Liver (tissue), 9 donors: Measurements from ENCODE around the gene ALCAM. TPM values are rescaled to one million over a fixed set of nuclear protein-coding genes. Genes with fewer than 3 reads are reported as not detected.

Experiments
- DNase-seq: peaks from one replicate; pipeline ENCODE4 v3.0.0-alpha.2; 2017; ENCODE audit warnings: low spot score
- H3K27ac ChIP-seq, 2 donors: one replicate each; pipeline ENCODE4 v1.7.0; 2013; ENCODE audit warnings: inconsistent platforms in 2 of 2, low read length in 2 of 2, control low read depth in 1 of 2, low read depth in 1 of 2, mild to moderate bottlenecking in 1 of 2
- H3K27me3 ChIP-seq, 4 donors: one replicate each; pipeline versions ENCODE4 v1.6.1 to v1.7.0; 2013; ENCODE audit warnings: low read length in 3 of 4, inconsistent platforms in 1 of 4, mild to moderate bottlenecking in 1 of 4, moderate library complexity in 1 of 4; ENCODE audit not compliant: control insufficient read depth in 4 of 4, insufficient read depth in 4 of 4
- H3K36me3 ChIP-seq, 4 donors: one replicate each; pipeline versions ENCODE4 v1.6.1 to v1.7.0; 2013; ENCODE audit warnings: low read length in 3 of 4, mild to moderate bottlenecking in 3 of 4, low read depth in 1 of 4, moderate library complexity in 1 of 4; ENCODE audit not compliant: control insufficient read depth in 4 of 4, insufficient read depth in 3 of 4
- H3K4me1 ChIP-seq, 4 donors: one replicate each; pipeline versions ENCODE4 v1.6.1 to v1.7.0; 2013; ENCODE audit warnings: low read length in 3 of 4, mild to moderate bottlenecking in 3 of 4, moderate library complexity in 1 of 4; ENCODE audit not compliant: control insufficient read depth in 4 of 4, insufficient read depth in 4 of 4
- H3K4me3 ChIP-seq, 3 donors: one replicate each; pipeline versions ENCODE4 v1.6.1 to v1.7.0; 2013; ENCODE audit warnings: low read length in 3 of 3, control low read depth in 1 of 3, low read depth in 1 of 3, mild to moderate bottlenecking in 1 of 3
- H3K9ac ChIP-seq, 2 donors: one replicate each; pipeline ENCODE4 v1.7.0; 2013; ENCODE audit warnings: low read length in 2 of 2, mild to moderate bottlenecking in 2 of 2, moderate library complexity in 2 of 2, control low read depth in 1 of 2, low read depth in 1 of 2
- H3K9me3 ChIP-seq, 4 donors: one replicate each; pipeline versions ENCODE4 v1.6.1 to v1.7.0; 2013; ENCODE audit warnings: low read length in 3 of 4; ENCODE audit not compliant: control insufficient read depth in 4 of 4
- EGR1 ChIP-seq, 2 donors: IDR thresholded peaks; 2 replicates each; pipeline ENCODE4 v1.6.1; 2016 to 2018; ENCODE audit warnings: antibody characterized with exemption in 2 of 2, low read depth in 2 of 2
- FOXA1 ChIP-seq: IDR thresholded peaks from 2 replicates; pipeline ENCODE4 v1.6.1; 2016; ENCODE audit warnings: antibody characterized with exemption
- FOXA2 ChIP-seq: IDR thresholded peaks from 2 replicates; pipeline ENCODE4 v1.6.1; 2016; ENCODE audit warnings: antibody characterized with exemption
- GABPA ChIP-seq, 2 donors: IDR thresholded peaks in 1 of 2; conservative IDR thresholded peaks in 1 of 2; 2 replicates each; pipeline ENCODE4 v1.6.1; 2016; ENCODE audit warnings: antibody characterized with exemption in 2 of 2, mild to moderate bottlenecking in 1 of 2, moderate library complexity in 1 of 2
- HNF4A ChIP-seq, 2 donors: conservative IDR thresholded peaks; 2 replicates each; pipeline ENCODE4 v1.6.1; 2016; ENCODE audit warnings: antibody characterized with exemption in 2 of 2, mild to moderate bottlenecking in 2 of 2
- HNF4G ChIP-seq: IDR thresholded peaks from 2 replicates; pipeline ENCODE4 v1.6.1; 2016; ENCODE audit warnings: antibody characterized with exemption
- JUND ChIP-seq, 2 donors: IDR thresholded peaks; 2 replicates each; pipeline ENCODE4 v1.6.1; 2016; ENCODE audit warnings: antibody characterized with exemption in 2 of 2
- NR2F2 ChIP-seq: IDR thresholded peaks from 2 replicates; pipeline ENCODE4 v1.6.1; 2016; ENCODE audit warnings: antibody characterized with exemption
- RAD21 ChIP-seq, 2 donors: IDR thresholded peaks; 2 replicates each; pipeline ENCODE4 v1.6.1; 2016; ENCODE audit warnings: antibody characterized with exemption in 2 of 2, mild to moderate bottlenecking in 2 of 2
- RXRA ChIP-seq, 2 donors: IDR thresholded peaks; 2 replicates each; pipeline ENCODE4 v1.6.1; 2017 to 2018; ENCODE audit warnings: antibody characterized with exemption in 2 of 2, mild to moderate bottlenecking in 1 of 2
- SP1 ChIP-seq: IDR thresholded peaks from 2 replicates; pipeline ENCODE4 v1.6.1; 2018; ENCODE audit warnings: antibody characterized with exemption, mild to moderate bottlenecking
- TAF1 ChIP-seq: conservative IDR thresholded peaks from 2 replicates; pipeline ENCODE4 v1.6.1; 2016; ENCODE audit warnings: antibody characterized with exemption, mild to moderate bottlenecking
- YY1 ChIP-seq: IDR thresholded peaks from 2 replicates; pipeline ENCODE4 v1.6.1; 2016; ENCODE audit warnings: antibody characterized with exemption, mild to moderate bottlenecking
- WGBS: extraction: QIAGEN DNeasy Blood & Tissue Kit; methylation state at CpG from one replicate; pipeline ENCODE4 v1.1.7; 2013; 5-methylcytosine and 5-hydroxymethylcytosine counted together
- polyA plus RNA-seq, 2 donors: library from polyadenylated mRNA; stranded (reverse) in 1 of 2; unstranded in 1 of 2; fragments of 200-250 nt in 1 of 2; fragments of >200 nt in 1 of 2; fragmentation: Nextera tagmentation in 1 of 2; extraction: Ambion mirVana in 1 of 2; gene quantifications; one replicate each; pipeline versions ENCODE4 v1.2.1 to v1.2.3, GENCODE V29; 2013 to 2015
- total RNA-seq, 2 donors: library from RNA; depleted of rRNA; stranded (reverse); fragments of >200 nt; gene quantifications; one replicate each; pipeline ENCODE4 v1.2.3, GENCODE V29; 2014
- TF ChIP-seq, protein P1 (sequence below): IDR thresholded peaks from 2 replicates; pipeline ENCODE4 v1.6.1; 2016; ENCODE audit warnings: antibody characterized with exemption
- TF ChIP-seq, protein P2 (sequence below): fragments of 150-350 bp; IDR thresholded peaks from 2 replicates; pipeline ENCODE4 v1.5.1; 2017; ENCODE audit warnings: improper control_type of control experiment, low read depth, low read length; ENCODE audit not compliant: missing input control
- TF ChIP-seq, protein P3 (sequence below): IDR thresholded peaks from 2 replicates; pipeline ENCODE4 v1.6.1; 2016; ENCODE audit warnings: antibody characterized with exemption
- TF ChIP-seq, protein P4 (sequence below): IDR thresholded peaks from 2 replicates; pipeline ENCODE4 v1.6.1; 2016; ENCODE audit warnings: antibody characterized with exemption
- TF ChIP-seq, protein P5 (sequence below): IDR thresholded peaks from 2 replicates; pipeline ENCODE4 v1.6.1; 2016; ENCODE audit warnings: antibody characterized with exemption, mild to moderate bottlenecking
- donor health status: healthy.
- donor health status: healthy.
- donor health status: healthy.
- donor health status: healthy.
- donor health status: healthy.

Gene ALCAM
- total and polyA plus RNA-seq, 4 donors, result 14.2 to 62.0 (median 32.3) TPM

DNA sequence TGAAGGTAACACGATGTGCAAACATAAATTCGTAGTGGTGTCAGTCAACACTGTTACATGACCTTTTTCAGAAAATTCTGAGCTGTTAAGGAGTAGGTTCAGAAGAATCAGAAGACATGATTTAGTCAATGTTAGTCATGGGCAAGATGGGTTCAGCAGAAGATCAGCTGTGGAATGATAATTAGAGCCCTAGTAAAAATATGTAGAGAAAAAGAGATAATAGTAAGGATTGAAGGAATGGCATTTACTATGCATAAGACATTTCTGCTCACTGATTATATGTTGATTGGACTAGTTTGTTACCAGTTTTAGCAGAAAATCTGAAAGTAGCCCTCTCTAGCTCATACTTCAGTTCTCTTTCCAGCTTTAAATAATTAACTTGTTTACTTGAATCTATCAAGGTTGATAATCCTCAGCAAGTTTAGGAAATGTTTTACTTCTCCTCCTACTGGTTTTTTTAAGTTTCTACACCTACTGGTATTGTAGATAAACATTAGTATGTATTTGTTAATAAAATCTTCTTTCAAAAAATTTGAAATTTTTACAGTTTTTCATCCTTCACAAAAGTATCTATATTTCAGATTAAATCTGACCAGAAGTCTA lies 98.6 kb downstream of the ALCAM start:
- H3K4me3 ChIP-seq, result no peak overlapping the region
- no peak for TF ChIP-seq RXRA (IDR thresholded peaks at IDR 0.05)
- TF ChIP-seq, protein P1, sequence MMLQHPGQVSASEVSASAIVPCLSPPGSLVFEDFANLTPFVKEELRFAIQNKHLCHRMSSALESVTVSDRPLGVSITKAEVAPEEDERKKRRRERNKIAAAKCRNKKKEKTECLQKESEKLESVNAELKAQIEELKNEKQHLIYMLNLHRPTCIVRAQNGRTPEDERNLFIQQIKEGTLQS, result no peak
- TF ChIP-seq SP1, result no peak
- no peak for TF ChIP-seq FOXA2
- TF ChIP-seq, protein P2, sequence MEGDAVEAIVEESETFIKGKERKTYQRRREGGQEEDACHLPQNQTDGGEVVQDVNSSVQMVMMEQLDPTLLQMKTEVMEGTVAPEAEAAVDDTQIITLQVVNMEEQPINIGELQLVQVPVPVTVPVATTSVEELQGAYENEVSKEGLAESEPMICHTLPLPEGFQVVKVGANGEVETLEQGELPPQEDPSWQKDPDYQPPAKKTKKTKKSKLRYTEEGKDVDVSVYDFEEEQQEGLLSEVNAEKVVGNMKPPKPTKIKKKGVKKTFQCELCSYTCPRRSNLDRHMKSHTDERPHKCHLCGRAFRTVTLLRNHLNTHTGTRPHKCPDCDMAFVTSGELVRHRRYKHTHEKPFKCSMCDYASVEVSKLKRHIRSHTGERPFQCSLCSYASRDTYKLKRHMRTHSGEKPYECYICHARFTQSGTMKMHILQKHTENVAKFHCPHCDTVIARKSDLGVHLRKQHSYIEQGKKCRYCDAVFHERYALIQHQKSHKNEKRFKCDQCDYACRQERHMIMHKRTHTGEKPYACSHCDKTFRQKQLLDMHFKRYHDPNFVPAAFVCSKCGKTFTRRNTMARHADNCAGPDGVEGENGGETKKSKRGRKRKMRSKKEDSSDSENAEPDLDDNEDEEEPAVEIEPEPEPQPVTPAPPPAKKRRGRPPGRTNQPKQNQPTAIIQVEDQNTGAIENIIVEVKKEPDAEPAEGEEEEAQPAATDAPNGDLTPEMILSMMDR, result no peak
- TF ChIP-seq EGR1 (IDR thresholded peaks at IDR 0.05; ENCODE audit: low read depth in 2 of 2), result no peak
- no peak for TF ChIP-seq RAD21 (IDR thresholded peaks at IDR 0.05)
- TF ChIP-seq, protein P3, sequence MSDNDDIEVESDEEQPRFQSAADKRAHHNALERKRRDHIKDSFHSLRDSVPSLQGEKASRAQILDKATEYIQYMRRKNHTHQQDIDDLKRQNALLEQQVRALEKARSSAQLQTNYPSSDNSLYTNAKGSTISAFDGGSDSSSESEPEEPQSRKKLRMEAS, result no peak
- WGBS, result 62% methylated on average over 2 of the region's 2 CpGs
- H3K27ac ChIP-seq, result no peak overlapping the region
- no peak overlapping the region for H3K9ac ChIP-seq
- no peaks in the 10 kb centered on the region for H3K27me3 ChIP-seq
- no peak for DNase-seq
- H3K4me1 ChIP-seq, result peaks cover 0 to 17% (median 2%) of the 10 kb centered on the region in 4 donors
- no peaks in the 10 kb centered on the region for H3K36me3 ChIP-seq
- H3K9me3 ChIP-seq, result no peaks in the 10 kb centered on the region

DNA sequence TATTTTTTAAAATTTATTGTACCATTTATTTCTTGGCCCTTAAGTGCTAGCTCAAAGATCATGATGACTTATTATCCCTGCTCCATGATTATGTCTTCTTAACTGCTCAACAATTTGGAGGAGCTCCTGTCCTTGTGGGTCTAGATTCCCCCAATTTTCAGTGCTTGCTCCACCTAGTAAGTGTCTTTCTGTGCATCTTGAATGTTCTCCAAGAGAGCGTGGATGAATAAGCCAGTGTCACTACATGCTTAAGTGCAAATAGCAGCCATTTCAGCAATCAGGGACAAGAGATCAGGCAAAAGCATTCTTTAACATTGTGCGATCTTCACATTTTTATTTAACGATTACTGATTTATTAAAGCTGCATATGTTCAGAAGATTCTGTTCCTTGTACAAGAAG lies 99.4 kb downstream of the ALCAM start:
- no peak overlapping the region for H3K9ac ChIP-seq
- peaks cover 0 to 17% (median 2%) of the 10 kb centered on the region in 4 donors for H3K4me1 ChIP-seq
- no peaks in the 10 kb centered on the region for H3K36me3 ChIP-seq
- TF ChIP-seq EGR1 (IDR thresholded peaks at IDR 0.05; ENCODE audit: low read depth in 2 of 2) (no peak), YY1 (no peak), RAD21 (IDR thresholded peaks at IDR 0.05) (no peak), GABPA (IDR thresholded peaks at IDR 0.05 in 1 of 2, conservative IDR thresholded peaks at IDR 0.05 in 1 of 2) (no peak), FOXA2 (no peak), NR2F2 (no peak), JUND (IDR thresholded peaks at IDR 0.05) (no peak), RXRA (IDR thresholded peaks at IDR 0.05) (no peak), FOXA1 (no peak), TAF1 (no peak), HNF4G (no peak), SP1 (no peak), HNF4A (conservative IDR thresholded peaks at IDR 0.05) (no peak)
- TF ChIP-seq, protein P2, result no peak
- TF ChIP-seq, protein P3, result no peak
- TF ChIP-seq, protein P4, sequence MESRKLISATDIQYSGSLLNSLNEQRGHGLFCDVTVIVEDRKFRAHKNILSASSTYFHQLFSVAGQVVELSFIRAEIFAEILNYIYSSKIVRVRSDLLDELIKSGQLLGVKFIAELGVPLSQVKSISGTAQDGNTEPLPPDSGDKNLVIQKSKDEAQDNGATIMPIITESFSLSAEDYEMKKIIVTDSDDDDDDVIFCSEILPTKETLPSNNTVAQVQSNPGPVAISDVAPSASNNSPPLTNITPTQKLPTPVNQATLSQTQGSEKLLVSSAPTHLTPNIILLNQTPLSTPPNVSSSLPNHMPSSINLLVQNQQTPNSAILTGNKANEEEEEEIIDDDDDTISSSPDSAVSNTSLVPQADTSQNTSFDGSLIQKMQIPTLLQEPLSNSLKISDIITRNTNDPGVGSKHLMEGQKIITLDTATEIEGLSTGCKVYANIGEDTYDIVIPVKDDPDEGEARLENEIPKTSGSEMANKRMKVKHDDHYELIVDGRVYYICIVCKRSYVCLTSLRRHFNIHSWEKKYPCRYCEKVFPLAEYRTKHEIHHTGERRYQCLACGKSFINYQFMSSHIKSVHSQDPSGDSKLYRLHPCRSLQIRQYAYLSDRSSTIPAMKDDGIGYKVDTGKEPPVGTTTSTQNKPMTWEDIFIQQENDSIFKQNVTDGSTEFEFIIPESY, result no peak
- TF ChIP-seq, protein P5, sequence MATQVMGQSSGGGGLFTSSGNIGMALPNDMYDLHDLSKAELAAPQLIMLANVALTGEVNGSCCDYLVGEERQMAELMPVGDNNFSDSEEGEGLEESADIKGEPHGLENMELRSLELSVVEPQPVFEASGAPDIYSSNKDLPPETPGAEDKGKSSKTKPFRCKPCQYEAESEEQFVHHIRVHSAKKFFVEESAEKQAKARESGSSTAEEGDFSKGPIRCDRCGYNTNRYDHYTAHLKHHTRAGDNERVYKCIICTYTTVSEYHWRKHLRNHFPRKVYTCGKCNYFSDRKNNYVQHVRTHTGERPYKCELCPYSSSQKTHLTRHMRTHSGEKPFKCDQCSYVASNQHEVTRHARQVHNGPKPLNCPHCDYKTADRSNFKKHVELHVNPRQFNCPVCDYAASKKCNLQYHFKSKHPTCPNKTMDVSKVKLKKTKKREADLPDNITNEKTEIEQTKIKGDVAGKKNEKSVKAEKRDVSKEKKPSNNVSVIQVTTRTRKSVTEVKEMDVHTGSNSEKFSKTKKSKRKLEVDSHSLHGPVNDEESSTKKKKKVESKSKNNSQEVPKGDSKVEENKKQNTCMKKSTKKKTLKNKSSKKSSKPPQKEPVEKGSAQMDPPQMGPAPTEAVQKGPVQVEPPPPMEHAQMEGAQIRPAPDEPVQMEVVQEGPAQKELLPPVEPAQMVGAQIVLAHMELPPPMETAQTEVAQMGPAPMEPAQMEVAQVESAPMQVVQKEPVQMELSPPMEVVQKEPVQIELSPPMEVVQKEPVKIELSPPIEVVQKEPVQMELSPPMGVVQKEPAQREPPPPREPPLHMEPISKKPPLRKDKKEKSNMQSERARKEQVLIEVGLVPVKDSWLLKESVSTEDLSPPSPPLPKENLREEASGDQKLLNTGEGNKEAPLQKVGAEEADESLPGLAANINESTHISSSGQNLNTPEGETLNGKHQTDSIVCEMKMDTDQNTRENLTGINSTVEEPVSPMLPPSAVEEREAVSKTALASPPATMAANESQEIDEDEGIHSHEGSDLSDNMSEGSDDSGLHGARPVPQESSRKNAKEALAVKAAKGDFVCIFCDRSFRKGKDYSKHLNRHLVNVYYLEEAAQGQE, result no peak
- TF ChIP-seq, protein P1, result no peak
- H3K27me3 ChIP-seq, result no peaks in the 10 kb centered on the region
- WGBS, result 95% methylated on average over 3 of the region's 3 CpGs
- DNase-seq, result no peak
- no peaks in the 10 kb centered on the region for H3K9me3 ChIP-seq
- no peak overlapping the region for H3K27ac ChIP-seq
- no peak overlapping the region for H3K4me3 ChIP-seq
